HG02571 (cell line): ENCODE data around the gene MSH3.
"Not testable (repeated sequence)": the region's sequence is repeated elsewhere in the genome, so short reads cannot be mapped to it uniquely, and the experiment has no call there.

Source experiments
- ATAC-seq: cut with Tn5 transposase; IDR thresholded peaks from one replicate; pipeline ENCODE4 v1.9.1; 2021; ENCODE audit warnings: mild to moderate bottlenecking, moderate library complexity; ENCODE audit not compliant: unreplicated experiment

MSH3 gene

GRCh38 chr5:80655231-80655774 lies 851 bp downstream of the MSH3 start:
- ATAC-seq, result no peak

- ATAC-seq, result no peak
These were observed 2.0 kb downstream of the MSH3 start for GRCh38 chr5:80656425-80656824.

GRCh38 chr5:80659106-80659505 lies 4.7 kb downstream of the MSH3 start:
- no peak for ATAC-seq

GRCh38 chr5:80660661-80661060 lies 6.2 kb downstream of the MSH3 start:
- not testable (repeated sequence) for ATAC-seq

- no peak for ATAC-seq
These were observed 7.7 kb downstream of the MSH3 start for GRCh38 chr5:80662108-80662507.

GRCh38 chr5:80665057-80665456 lies 10.6 kb downstream of the MSH3 start:
- ATAC-seq, result no peak

- ATAC-seq, result no peak
These were observed 12.9 kb downstream of the MSH3 start for GRCh38 chr5:80667384-80667783.

- ATAC-seq, result peak; percentile 89
These were observed 13.8 kb downstream of the MSH3 start for GRCh38 chr5:80668016-80668969.

GRCh38 chr5:80672140-80672736 lies 17.8 kb downstream of the MSH3 start:
- ATAC-seq, result no peak

- ATAC-seq, result no peak
These were observed 22.3 kb downstream of the MSH3 start for GRCh38 chr5:80676706-80677105.

- no peak for ATAC-seq
These were observed 32.3 kb downstream of the MSH3 start for GRCh38 chr5:80686757-80687156.

GRCh38 chr5:80688648-80689420 lies 34.4 kb downstream of the MSH3 start:
- no peak for ATAC-seq

- ATAC-seq, result no peak
These were observed 35.2 kb downstream of the MSH3 start for GRCh38 chr5:80689627-80690026.

- no peak for ATAC-seq
These were observed 41.2 kb downstream of the MSH3 start for GRCh38 chr5:80695666-80696065.

GRCh38 chr5:80696450-80696849 lies 42.0 kb downstream of the MSH3 start:
- no peak for ATAC-seq

GRCh38 chr5:80697100-80697499 lies 42.6 kb downstream of the MSH3 start:
- no peak for ATAC-seq

- ATAC-seq, result no peak
These were observed 43.9 kb downstream of the MSH3 start for GRCh38 chr5:80698369-80698768.

GRCh38 chr5:80701597-80701996 lies 47.1 kb downstream of the MSH3 start:
- ATAC-seq, result no peak

GRCh38 chr5:80703291-80703690 lies 48.8 kb downstream of the MSH3 start:
- no peak for ATAC-seq

GRCh38 chr5:80703747-80704146 lies 49.3 kb downstream of the MSH3 start:
- ATAC-seq, result no peak

GRCh38 chr5:80704221-80704620 lies 49.8 kb downstream of the MSH3 start:
- no peak for ATAC-seq
